Measurements from ENCODE around the gene HSD17B12.
"Not testable (repeated sequence)": the region's sequence is repeated elsewhere in the genome, so short reads cannot be mapped to it uniquely, and the experiment has no call there.

HSD17B12 gene

DNA sequence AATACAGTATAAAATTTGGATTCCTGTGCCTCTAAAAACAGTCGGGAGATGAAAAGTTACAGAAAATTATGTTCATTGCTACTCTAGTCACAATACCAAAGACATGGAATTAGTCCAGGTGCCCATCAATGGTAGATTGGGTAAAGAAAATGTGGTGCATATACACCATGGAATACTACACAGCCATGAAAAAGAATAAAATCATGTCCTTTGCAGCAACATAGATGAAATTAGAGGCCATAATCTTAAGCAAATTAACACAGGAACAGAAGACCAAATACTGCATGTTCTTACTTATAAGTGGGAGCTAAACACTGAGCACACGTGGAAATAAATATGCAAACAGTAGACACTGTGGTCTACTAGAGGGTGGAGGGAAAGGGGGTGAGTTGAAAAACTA, 67.6 kb downstream of the HSD17B12 start:
- DNase-seq: no peak

DNA sequence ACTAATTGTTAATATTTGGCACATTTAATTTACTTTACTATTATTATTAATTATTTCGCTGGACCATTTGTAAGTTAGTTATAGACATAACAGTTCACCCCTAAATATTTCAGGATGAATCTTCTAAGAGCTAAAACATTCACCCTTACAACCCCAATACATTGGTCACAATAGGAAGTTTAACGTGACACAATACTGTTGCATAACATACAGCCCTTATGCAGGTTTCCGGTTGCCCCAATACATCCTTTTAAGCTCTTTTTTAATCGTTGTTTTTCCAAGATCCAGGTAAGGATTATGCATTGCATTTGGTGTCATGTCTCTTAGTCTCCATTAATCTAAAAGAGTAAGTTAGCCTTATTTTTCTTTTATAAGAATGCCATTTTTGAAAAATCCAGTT, 71.2 kb downstream of the HSD17B12 start:
- no peak for DNase-seq

DNA sequence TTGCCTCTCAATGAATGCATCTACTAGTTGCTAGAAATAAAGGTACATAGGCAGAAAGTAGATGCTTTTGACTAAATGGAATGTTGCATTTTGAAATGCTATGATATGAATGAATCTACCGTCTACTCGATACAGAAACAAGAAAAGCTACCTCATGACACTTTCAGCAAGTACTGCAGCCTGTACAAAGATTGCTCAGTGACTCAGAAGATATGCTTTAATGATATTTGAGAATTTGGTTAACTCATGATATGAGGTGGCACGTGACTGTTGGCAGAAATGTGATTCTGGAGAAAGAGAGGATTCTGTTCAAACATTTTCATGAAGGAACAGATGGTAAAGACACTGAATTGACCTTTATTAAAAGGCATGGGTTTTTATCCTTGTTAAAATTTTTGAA, 76.0 kb downstream of the HSD17B12 start:
- no peak for DNase-seq

GRCh38 chr11:43758927-43759326, 78.4 kb downstream of the HSD17B12 start:
- DNase-seq: no peak

DNA sequence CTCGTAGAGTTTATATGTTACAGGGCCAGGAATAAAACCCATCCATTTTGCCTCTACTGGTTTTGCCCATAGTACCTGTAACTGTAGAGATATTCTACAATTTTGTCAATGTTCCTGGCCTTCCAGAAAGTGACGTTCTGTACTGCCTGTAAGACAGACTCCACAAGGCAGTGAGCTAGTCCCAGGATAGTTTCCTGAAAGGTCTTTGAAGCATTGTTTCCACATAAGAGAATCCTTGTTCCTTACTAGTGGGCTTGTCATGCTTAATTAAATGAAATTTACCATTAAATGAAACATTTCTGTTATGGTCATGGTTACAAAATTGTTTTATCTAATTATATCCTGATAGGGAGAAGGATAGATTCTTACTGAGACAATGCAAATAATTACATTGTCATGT, 80.4 kb downstream of the HSD17B12 start:
- no peak for DNase-seq

DNA sequence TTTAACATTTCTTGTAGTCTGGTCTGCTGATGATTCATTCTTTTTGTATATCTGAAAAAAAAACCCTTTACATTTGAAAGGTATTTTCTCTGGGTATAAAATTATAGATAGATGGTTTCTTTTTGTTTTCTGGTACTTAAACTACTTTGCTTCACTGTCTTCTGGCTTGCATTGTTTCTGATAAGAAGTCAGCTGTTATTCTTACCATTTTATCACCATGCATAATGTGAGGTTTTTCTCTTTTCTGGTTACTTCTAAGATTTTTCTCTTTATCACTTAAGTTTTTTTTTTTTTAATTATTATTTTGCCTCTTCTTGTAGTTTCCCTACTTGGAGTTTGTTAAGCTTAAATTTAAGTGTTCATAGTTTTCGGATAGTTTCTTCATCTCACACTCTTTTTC, 84.7 kb downstream of the HSD17B12 start:
- DNase-seq: no peak

GRCh38 chr11:43768654-43769053, 88.1 kb downstream of the HSD17B12 start:
- DNase-seq: not testable (repeated sequence)

- DNase-seq: no peak
Measured at GRCh38 chr11:43770173-43770572, 89.6 kb downstream of the HSD17B12 start.

GRCh38 chr11:43772733-43773132, 92.2 kb downstream of the HSD17B12 start:
- no peak for DNase-seq

GRCh38 chr11:43774786-43775185, 94.2 kb downstream of the HSD17B12 start:
- DNase-seq: no peak

- no peak for DNase-seq
Measured at GRCh38 chr11:43779306-43779705, 98.8 kb downstream of the HSD17B12 start.

- DNase-seq: no peak
Measured at GRCh38 chr11:43784301-43784700, 103.8 kb downstream of the HSD17B12 start.

DNA sequence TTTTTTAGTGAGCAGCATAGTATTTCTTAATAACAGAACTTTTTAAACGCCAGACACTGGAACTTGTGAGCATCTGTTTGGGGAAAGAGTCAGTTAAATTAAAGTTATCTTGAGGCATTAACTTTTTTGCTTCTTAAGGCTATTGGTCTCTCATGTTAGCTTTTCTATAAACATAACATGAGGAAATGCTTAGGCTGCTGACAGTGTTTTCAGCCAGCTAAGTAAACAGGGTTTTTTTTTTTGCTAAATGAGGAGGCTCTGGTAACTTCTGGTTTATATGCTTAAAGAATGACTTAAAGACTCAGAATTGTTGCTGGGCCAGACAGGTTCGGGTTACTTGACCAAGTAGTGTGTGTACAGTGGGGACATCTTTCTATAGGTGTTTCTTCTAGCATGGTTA, 104.3 kb downstream of the HSD17B12 start:
- no peak for DNase-seq

GRCh38 chr11:43785318-43785717, 104.8 kb downstream of the HSD17B12 start:
- DNase-seq: no peak

DNA sequence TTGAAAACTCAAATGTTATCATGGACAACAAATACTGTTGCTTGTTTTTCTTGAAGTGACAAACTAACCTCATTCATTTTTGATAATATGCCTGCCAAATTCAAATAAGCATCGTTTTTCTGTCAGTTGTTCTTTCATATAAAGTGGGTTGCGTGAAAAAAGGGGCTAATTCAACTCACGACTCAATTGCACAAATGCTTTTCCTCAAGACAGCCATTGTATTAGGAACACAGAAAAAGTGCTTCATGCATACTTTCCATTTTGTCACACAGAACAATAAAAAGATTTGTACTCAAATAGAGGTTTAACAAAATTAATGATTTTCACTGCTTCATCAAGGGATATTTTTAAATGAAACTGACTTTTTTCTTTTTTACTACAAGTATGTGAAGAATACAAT, 105.5 kb downstream of the HSD17B12 start:
- no peak for DNase-seq

GRCh38 chr11:43787824-43788223, 107.3 kb downstream of the HSD17B12 start:
- DNase-seq: no peak

- peak; percentile 44 for DNase-seq
Measured at GRCh38 chr11:43788421-43788820, 107.9 kb downstream of the HSD17B12 start.

DNA sequence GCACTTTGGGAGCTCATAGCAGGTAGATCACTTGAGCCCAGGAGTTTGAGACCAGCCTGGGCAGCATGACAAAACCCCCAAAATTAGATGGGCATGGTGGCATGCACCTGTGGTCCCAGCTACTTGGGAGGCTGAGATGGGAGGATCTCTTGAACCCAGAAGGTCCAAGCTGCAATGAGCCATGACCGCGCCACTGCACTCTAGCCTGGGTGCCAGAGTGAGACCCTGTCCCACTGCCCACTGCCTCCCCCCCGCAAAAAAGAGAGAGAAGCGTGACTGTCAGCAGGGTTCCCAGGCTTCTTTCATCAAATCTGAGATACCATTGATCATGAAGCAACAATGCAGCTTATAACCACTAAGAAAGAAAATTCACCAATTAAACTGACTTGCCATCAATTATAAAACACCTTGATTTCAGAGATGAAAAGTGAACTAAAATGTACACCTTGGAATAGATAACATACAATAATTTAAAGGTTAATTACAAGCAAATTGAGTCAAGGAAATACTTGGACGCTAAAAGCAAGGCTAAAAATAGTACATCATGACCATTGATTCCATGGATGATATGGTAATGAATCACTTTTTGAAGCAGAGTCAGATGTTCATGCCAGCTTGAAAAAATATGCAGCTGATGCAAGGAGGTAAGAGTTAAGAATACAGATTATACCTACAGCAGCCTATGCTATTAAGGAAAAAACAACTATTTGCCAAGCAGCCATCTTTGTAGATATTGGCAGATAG, 109.3 kb downstream of the HSD17B12 start:
- no peak for DNase-seq

- DNase-seq: no peak
Measured at GRCh38 chr11:43790444-43790794, 109.9 kb downstream of the HSD17B12 start.

- DNase-seq: no peak
Measured at GRCh38 chr11:43797337-43797736, 116.8 kb downstream of the HSD17B12 start.

DNA sequence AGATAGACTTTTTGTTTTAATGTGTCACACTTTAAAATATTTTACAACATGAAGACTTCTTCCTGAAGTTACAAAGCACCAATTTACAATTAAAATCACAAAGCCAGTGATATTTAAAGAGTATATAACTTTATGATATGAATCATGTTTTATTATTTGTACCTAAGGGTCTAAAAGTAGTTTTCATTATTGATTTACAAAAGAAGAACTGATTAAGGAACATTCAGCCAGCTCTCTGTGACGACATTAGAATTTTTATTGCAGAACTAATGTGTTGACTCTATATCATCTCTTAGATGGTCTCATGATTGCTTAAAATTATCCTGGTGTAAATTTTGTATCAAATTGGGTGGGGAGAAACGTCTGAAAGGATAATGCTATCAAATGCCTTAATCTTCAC, 117.3 kb downstream of the HSD17B12 start:
- no peak for DNase-seq

- no peak for DNase-seq
Measured at GRCh38 chr11:43802509-43802908, 122.0 kb downstream of the HSD17B12 start.

DNA sequence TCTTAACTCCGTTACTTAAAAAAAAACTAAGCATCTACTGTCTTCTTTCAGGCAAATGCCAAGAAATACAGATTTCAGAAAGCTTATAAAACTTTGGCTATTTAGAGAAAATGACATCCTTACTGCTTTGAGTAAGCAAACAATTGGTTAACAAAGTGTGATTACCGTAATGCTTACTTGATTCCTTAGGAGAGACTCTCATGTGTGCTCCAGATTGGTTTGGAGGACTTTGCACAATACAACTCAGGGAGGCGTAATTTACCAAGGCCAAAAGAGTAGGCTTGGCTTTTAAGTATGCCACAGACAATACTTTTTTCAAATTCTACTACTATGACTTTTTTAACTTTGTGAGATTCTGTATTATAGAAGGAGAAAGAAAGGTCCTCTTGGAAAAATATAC, 123.2 kb downstream of the HSD17B12 start:
- no peak for DNase-seq

DNA sequence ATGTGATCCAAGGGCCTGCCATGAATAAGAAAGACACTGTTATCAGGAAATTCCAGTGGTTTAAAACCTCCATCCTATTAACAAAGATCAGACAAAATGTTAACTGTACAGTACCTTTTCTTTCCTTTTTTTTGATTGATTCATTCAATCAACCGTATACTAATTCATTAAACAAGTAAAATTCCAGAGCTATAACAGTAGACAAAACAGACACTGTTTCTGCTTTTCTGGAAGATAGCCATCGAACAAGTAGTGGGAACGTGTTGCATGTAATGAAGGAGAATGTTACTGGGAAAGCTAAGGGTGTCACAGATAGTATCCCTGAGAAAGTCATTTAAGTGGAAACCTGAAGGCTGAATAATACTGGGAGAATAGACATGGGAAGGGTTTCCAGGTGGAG, 126.4 kb downstream of the HSD17B12 start:
- no peak for DNase-seq

GRCh38 chr11:43810929-43811596, 130.5 kb downstream of the HSD17B12 start:
- DNase-seq: no peak
